CD4-positive, alpha-beta T cell (primary cell): ENCODE data around the gene PXDN. TPM values are rescaled to one million over a fixed set of nuclear protein-coding genes. Genes with fewer than 3 reads are reported as not detected.
"Not testable (repeated sequence)": the region's sequence is repeated elsewhere in the genome, so short reads cannot be mapped to it uniquely, and the experiment has no call there.

Experiments
- ATAC-seq: fragments of 200-7000 bp; cut with Tn5 transposase; one replicate; pipeline ENCODE4 v1.10.0; 2022; ENCODE audit warnings: mild to moderate bottlenecking; ENCODE audit not compliant: poor library complexity
- CTCF ChIA-PET: fragments of 350-600 bp; sonication (Branson Sonifier 250); formaldehyde crosslinking; loops from one replicate; lab custom pipeline; 2021; ENCODE audit warnings: antibody characterized with exemption, inconsistent platforms; lab: Charles Lee
- POLR2A ChIA-PET: fragments of 350-600 bp; sonication (Branson Sonifier 250); formaldehyde crosslinking; loops from one replicate; lab custom pipeline; 2021; ENCODE audit warnings: antibody characterized with exemption, inconsistent platforms; lab: Charles Lee
- DNase-seq, 14 experiments: peaks; one replicate each; pipeline ENCODE4 v3.0.0-alpha.2; 2013 to 2020; ENCODE audit warnings: mixed read lengths in 2 of 14
- H3K27ac ChIP-seq, 2 donors: one replicate each; pipeline versions ENCODE4 v1.5.1 to v1.7.0; 2013; ENCODE audit warnings: low read length in 2 of 2, low read depth in 1 of 2, mild to moderate bottlenecking in 1 of 2
- H3K27me3 ChIP-seq, 2 experiments: 1 replicate in 1 of 2; 2 replicates in 1 of 2; pipeline versions ENCODE4 v1.6.1 to v1.7.0; 2013; ENCODE audit warnings: low read length in 2 of 2, control low read depth in 1 of 2, mild to moderate bottlenecking in 1 of 2, moderate library complexity in 1 of 2; ENCODE audit not compliant: insufficient read depth in 2 of 2, control insufficient read depth in 1 of 2
- H3K36me3 ChIP-seq: one replicate; pipeline ENCODE4 v1.6.1; 2013; ENCODE audit warnings: low read length, control low read depth; ENCODE audit not compliant: insufficient read depth
- H3K4me1 ChIP-seq: one replicate; pipeline ENCODE4 v1.6.1; 2013; ENCODE audit warnings: low read length, control low read depth; ENCODE audit not compliant: insufficient read depth
- H3K4me3 ChIP-seq: one replicate; pipeline ENCODE4 v1.5.1; 2013; ENCODE audit warnings: mild to moderate bottlenecking, low read length, moderate library complexity
- H3K9me3 ChIP-seq, 2 experiments: 1 replicate in 1 of 2; 2 replicates in 1 of 2; pipeline versions ENCODE4 v1.6.1 to v1.7.0; 2013; ENCODE audit warnings: low read length in 2 of 2, mild to moderate bottlenecking in 2 of 2, control low read depth in 1 of 2, moderate library complexity in 1 of 2; ENCODE audit not compliant: control insufficient read depth in 1 of 2, insufficient read depth in 1 of 2
- H3K27ac Mint-ChIP-seq: one replicate; pipeline ENCODE4 v1.8.0; 2020; ENCODE audit warnings: mixed read lengths
- H3K27me3 Mint-ChIP-seq: one replicate; pipeline ENCODE4 v1.8.0; 2021; ENCODE audit warnings: mixed read lengths
- H3K36me3 Mint-ChIP-seq: one replicate; pipeline ENCODE4 v1.8.0; 2021; ENCODE audit warnings: low read depth, mixed read lengths
- H3K4me1 Mint-ChIP-seq: one replicate; pipeline ENCODE4 v1.8.0; 2021; ENCODE audit warnings: low read depth, mixed read lengths
- H3K4me3 Mint-ChIP-seq: one replicate; pipeline ENCODE4 v1.8.0; 2020; ENCODE audit warnings: mild to moderate bottlenecking, mixed read lengths
- H3K9me3 Mint-ChIP-seq: one replicate; pipeline ENCODE4 v1.8.0; 2020; ENCODE audit warnings: mixed read lengths
- intact Hi-C, 2 experiments: fragments of 100-400 bp; cut with DNase I in 1 of 2; cut with micrococcal nuclease in 1 of 2; formaldehyde crosslinking; loops; one replicate each; pipeline versions ENCODE4 v1.15.1 to v1.9.0; 2023 to 2025; cut with DNase I, micrococcal nuclease
- total RNA-seq, 174 experiments: library from RNA in 2 of 174; stranded (reverse) in 2 of 174; gene quantifications; one replicate each; pipeline ENCODE4 v1.2.3 and lab custom pipeline; 2021 to 2026
- TF ChIP-seq, protein P1 (sequence below): fragments of 200-600 bp; IDR thresholded peaks from one replicate; pipeline ENCODE4 v1.8.0; 2022; ENCODE audit warnings: antibody characterized with exemption, mild to moderate bottlenecking

PXDN gene
- total RNA-seq, 2 experiments from 2014 or later = 0.47 to 0.84 TPM

DNA sequence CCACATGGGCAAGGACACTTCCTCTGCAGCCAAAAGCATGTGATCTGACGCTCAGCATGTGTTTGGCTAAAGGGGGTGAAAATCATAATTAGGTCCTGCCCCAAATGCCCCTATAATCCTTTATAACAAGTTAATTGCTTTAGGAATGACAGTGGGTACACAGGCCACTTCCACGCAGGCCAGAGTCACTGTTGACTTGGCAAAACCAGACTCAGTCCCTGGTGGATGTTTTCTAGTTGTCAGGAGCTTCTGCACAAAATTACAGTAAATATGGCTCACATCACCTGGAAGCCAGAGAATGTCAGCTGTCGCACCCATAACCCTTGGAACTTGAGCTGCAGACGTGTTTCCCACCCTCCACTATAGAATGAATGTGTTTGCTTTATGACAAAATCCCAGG is 13.3 kb upstream of the PXDN start:
- no peaks in the 10 kb centered on the region for H3K27me3 ChIP-seq
- no peak overlapping the region for H3K4me3 ChIP-seq
- H3K27ac Mint-ChIP-seq = no peak overlapping the region
- H3K27me3 Mint-ChIP-seq = peaks cover 13% of the 10 kb centered on the region
- TF ChIP-seq, protein P1, sequence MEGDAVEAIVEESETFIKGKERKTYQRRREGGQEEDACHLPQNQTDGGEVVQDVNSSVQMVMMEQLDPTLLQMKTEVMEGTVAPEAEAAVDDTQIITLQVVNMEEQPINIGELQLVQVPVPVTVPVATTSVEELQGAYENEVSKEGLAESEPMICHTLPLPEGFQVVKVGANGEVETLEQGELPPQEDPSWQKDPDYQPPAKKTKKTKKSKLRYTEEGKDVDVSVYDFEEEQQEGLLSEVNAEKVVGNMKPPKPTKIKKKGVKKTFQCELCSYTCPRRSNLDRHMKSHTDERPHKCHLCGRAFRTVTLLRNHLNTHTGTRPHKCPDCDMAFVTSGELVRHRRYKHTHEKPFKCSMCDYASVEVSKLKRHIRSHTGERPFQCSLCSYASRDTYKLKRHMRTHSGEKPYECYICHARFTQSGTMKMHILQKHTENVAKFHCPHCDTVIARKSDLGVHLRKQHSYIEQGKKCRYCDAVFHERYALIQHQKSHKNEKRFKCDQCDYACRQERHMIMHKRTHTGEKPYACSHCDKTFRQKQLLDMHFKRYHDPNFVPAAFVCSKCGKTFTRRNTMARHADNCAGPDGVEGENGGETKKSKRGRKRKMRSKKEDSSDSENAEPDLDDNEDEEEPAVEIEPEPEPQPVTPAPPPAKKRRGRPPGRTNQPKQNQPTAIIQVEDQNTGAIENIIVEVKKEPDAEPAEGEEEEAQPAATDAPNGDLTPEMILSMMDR = no peak
- peaks cover 0 to 31% of the 10 kb centered on the region in 2 experiments for H3K9me3 ChIP-seq
- H3K36me3 Mint-ChIP-seq = no peaks in the 10 kb centered on the region
- no peak overlapping the region for H3K27ac ChIP-seq
- ATAC-seq (no peak), DNase-seq (no peak)
- H3K36me3 ChIP-seq = no peaks in the 10 kb centered on the region
- no peak overlapping the region for H3K4me3 Mint-ChIP-seq
- H3K4me1 ChIP-seq = no peaks in the 10 kb centered on the region
- H3K4me1 Mint-ChIP-seq = no peaks in the 10 kb centered on the region
- ChIA-PET CTCF (no interaction called here), POLR2A (no interaction called here)
- no peaks in the 10 kb centered on the region for H3K9me3 Mint-ChIP-seq
- intact Hi-C loops = no loop called here

DNA sequence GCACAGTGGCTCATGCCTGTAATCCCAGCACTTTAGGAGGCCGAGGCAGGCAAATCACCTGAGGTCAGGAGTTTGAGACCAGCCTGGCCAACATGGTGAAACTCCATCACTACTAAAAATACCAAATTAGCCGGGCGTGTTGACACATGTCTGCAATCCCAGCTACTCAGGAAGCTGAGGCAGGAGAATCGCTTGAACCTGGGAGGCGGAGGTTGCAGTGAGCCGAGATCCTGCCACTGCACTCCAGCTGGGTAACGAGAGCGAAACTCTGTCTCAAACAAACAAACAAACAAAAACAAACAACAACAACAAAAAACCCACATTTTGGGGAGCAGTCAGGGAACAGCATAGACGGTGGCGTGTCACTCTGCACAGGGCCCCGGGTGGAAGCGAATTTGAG is 12.8 kb upstream of the PXDN start:
- H3K4me3 Mint-ChIP-seq, H3K9me3 Mint-ChIP-seq, POLR2A ChIA-PET, H3K27ac Mint-ChIP-seq, H3K4me3 ChIP-seq, DNase-seq, CTCF ChIA-PET, H3K27me3 ChIP-seq, intact Hi-C loops, H3K36me3 Mint-ChIP-seq, ATAC-seq, H3K27ac ChIP-seq, H3K36me3 ChIP-seq, H3K4me1 ChIP-seq, H3K4me1 Mint-ChIP-seq: not testable (repeated sequence)
- H3K27me3 Mint-ChIP-seq = peaks cover 12% of the 10 kb centered on the region
- peaks cover 0 to 31% of the 10 kb centered on the region in 2 experiments for H3K9me3 ChIP-seq

DNA sequence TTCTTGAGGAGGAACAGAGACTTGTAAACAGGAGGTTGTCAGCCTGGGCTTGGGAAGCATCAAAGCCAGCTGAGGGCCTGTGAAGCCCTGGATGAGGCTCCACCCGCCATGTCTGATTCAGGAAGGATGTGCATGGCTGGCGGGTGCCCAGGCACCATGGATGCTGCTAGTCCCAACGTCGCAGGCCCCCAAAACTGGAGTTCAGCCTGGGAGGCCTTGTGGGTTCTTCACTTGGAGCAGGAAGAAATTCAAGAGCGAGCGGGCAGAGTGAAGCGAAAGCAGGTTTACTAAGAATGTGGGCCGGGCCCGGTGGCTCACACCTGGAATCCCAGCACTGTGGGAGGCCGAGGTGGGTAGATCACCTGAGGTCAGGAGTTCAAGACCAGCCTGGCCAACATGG is 12.1 kb upstream of the PXDN start:
- TF ChIP-seq, protein P1 = no peak
- Histone ChIP-seq H3K4me1 (no peaks in the 10 kb centered on the region), H3K27ac (no peak overlapping the region), H3K36me3 (no peaks in the 10 kb centered on the region), H3K9me3 (peaks cover 0 to 31% of the 10 kb centered on the region in 2 experiments), H3K4me3 (no peak overlapping the region), H3K27me3 (peaks cover 0 to 3% of the 10 kb centered on the region in 2 experiments)
- POLR2A ChIA-PET = no interaction called here
- Mint-ChIP-seq H3K9me3 (no peaks in the 10 kb centered on the region), H3K27ac (no peak overlapping the region), H3K4me3 (no peak overlapping the region), H3K36me3 (no peaks in the 10 kb centered on the region), H3K27me3 (peaks cover 12% of the 10 kb centered on the region), H3K4me1 (no peaks in the 10 kb centered on the region)
- intact Hi-C loops = no loop called here
- ATAC-seq (no peak), DNase-seq (no peak)
- CTCF ChIA-PET = no interaction called here

DNA sequence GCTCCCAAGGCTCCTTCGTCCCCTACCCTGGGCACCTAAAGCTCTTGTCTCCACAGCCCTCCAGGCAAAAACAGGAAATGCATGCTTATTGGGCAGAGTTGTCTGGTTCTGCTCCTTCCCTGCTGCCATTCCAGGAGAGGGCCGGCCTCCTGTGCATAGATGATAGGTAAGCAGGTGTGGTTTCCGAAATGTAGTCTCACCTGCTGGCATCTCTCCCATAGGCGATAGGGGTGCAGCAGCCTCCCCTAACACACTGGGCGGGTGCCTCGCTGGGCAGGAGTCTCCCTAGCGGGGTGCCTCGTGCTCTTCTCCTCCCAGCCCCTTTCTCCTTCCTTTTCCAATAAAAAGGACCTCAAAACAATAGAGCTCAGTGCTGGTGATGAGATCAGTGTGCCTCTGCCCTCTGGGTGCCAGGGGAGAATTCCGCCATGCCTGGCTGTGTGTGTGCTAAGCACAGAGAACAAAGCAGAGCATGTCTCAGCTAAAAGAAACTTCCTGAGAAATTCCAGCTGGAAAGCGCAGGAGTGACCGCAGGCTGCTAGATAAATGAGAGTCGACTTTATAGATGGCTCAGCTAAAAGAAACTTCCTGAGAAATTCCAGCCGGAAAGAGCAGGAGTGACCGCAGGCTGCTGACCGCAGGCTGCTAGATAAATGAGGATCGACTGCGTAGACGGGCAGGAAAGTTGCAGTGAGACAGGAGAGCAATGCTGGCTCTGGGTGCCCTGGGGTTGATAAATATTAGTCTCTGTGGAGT is 11.3 kb upstream of the PXDN start:
- DNase-seq (no peak), ATAC-seq (no peak)
- ChIA-PET POLR2A (no interaction called here), CTCF (no interaction called here)
- no peak overlapping the region for H3K4me3 ChIP-seq
- Mint-ChIP-seq H3K36me3 (no peaks in the 10 kb centered on the region), H3K27ac (no peak overlapping the region), H3K27me3 (peaks cover 19% of the 10 kb centered on the region), H3K9me3 (no peaks in the 10 kb centered on the region), H3K4me1 (no peaks in the 10 kb centered on the region), H3K4me3 (no peak overlapping the region)
- H3K36me3 ChIP-seq = no peaks in the 10 kb centered on the region
- H3K27me3 ChIP-seq = peaks cover 0 to 6% of the 10 kb centered on the region in 2 experiments
- intact Hi-C loops = no loop called here
- no peak overlapping the region for H3K27ac ChIP-seq
- TF ChIP-seq, protein P1 = no peak
- H3K4me1 ChIP-seq = peaks cover 2% of the 10 kb centered on the region
- H3K9me3 ChIP-seq = peaks cover 0 to 31% of the 10 kb centered on the region in 2 experiments
